ENCODE data around the gene CSRP1.
"Not testable (repeated sequence)": the region's sequence is repeated elsewhere in the genome, so short reads cannot be mapped to it uniquely, and the experiment has no call there.

CSRP1 gene

GRCh38 chr1:201537891-201538611 is 31.1 kb upstream of the CSRP1 start:
- no peak for DNase-seq

GRCh38 chr1:201537467-201537866 is 30.5 kb upstream of the CSRP1 start:
- DNase-seq: no peak

GRCh38 chr1:201537028-201537427 is 30.1 kb upstream of the CSRP1 start:
- no peak for DNase-seq

- DNase-seq: no peak
Observed at GRCh38 chr1:201536558-201536957, 29.6 kb upstream of the CSRP1 start.

GRCh38 chr1:201535919-201536245 is 29.0 kb upstream of the CSRP1 start:
- no peak for DNase-seq

- DNase-seq: no peak
Observed at GRCh38 chr1:201535046-201535918, 28.4 kb upstream of the CSRP1 start.

- DNase-seq: no peak
Observed at GRCh38 chr1:201533836-201534235, 26.9 kb upstream of the CSRP1 start.

GRCh38 chr1:201531551-201532425 is 24.9 kb upstream of the CSRP1 start:
- no peak for DNase-seq

GRCh38 chr1:201530741-201531531 is 24.0 kb upstream of the CSRP1 start:
- DNase-seq: peak; percentile 59

- no peak for DNase-seq
Observed at GRCh38 chr1:201528631-201529252, 21.8 kb upstream of the CSRP1 start.

GRCh38 chr1:201527879-201528278 is 21.0 kb upstream of the CSRP1 start:
- DNase-seq: no peak

- DNase-seq: no peak
Observed at GRCh38 chr1:201525193-201525778, 18.4 kb upstream of the CSRP1 start.

- not testable (repeated sequence) for DNase-seq
Observed at GRCh38 chr1:201520046-201520575, 13.2 kb upstream of the CSRP1 start.

- DNase-seq: no peak
Observed at GRCh38 chr1:201518071-201518470, 11.1 kb upstream of the CSRP1 start.

GRCh38 chr1:201517631-201518030 is 10.7 kb upstream of the CSRP1 start:
- DNase-seq: no peak

- DNase-seq: no peak
Observed at GRCh38 chr1:201516511-201517127, 9.7 kb upstream of the CSRP1 start.

- DNase-seq: no peak
Observed at GRCh38 chr1:201515895-201516294, 9.0 kb upstream of the CSRP1 start.

GRCh38 chr1:201515062-201515750 is 8.3 kb upstream of the CSRP1 start:
- DNase-seq: no peak

- no peak for DNase-seq
Observed at GRCh38 chr1:201514466-201514865, 7.5 kb upstream of the CSRP1 start.
